Measurements from ENCODE around the gene SIL1. TPM values are rescaled to one million over a fixed set of nuclear protein-coding genes. Genes with fewer than 3 reads are reported as not detected.
"Not testable (repeated sequence)": the region's sequence is repeated elsewhere in the genome, so short reads cannot be mapped to it uniquely, and the experiment has no call there.

The SIL1 gene
- total and polyA plus RNA-seq, 2 donors from 2014 or later: 48.6 to 91.7 TPM

DNA sequence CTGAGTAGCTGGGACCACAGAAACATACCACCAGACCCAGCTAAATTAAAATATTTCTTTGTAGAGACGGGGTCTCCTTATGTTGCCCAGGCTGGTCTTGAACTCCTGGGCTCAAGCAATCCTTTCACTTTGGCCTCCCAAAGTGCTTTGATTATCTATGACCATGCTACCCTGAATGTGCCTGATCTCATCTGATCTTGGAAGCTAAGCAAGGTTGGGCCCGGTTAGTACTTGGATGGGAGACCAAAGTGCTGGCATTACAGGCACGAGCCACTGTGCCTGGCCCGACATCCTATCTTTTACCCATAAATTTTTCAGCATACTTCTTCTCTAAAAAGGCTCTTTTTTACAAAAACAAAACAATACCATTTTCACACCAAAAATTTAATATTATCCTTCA lies 186.0 kb downstream of the SIL1 start:
- no peaks in the 10 kb centered on the region for H3K27me3 ChIP-seq (ENCODE audit: control insufficient read depth, insufficient read depth, low read length)
- no peak overlapping the region for H3K4me3 ChIP-seq (ENCODE audit: low read length in 3 of 3)
- DNase-seq (no peak), FAIRE-seq (no peak)
- intact Hi-C loops (cut with DNase I): no loop called here
- no peaks in the 10 kb centered on the region for H3K4me1 ChIP-seq (ENCODE audit: control insufficient read depth in 2 of 3, insufficient read depth in 2 of 3, low read depth in 1 of 3, low read length in 3 of 3)
- TF ChIP-seq, protein P1, sequence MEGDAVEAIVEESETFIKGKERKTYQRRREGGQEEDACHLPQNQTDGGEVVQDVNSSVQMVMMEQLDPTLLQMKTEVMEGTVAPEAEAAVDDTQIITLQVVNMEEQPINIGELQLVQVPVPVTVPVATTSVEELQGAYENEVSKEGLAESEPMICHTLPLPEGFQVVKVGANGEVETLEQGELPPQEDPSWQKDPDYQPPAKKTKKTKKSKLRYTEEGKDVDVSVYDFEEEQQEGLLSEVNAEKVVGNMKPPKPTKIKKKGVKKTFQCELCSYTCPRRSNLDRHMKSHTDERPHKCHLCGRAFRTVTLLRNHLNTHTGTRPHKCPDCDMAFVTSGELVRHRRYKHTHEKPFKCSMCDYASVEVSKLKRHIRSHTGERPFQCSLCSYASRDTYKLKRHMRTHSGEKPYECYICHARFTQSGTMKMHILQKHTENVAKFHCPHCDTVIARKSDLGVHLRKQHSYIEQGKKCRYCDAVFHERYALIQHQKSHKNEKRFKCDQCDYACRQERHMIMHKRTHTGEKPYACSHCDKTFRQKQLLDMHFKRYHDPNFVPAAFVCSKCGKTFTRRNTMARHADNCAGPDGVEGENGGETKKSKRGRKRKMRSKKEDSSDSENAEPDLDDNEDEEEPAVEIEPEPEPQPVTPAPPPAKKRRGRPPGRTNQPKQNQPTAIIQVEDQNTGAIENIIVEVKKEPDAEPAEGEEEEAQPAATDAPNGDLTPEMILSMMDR (IDR thresholded peaks at IDR 0.05; ENCODE audit: borderline replicate concordance, extremely low read depth, insufficient read depth): no peak
- H3K9ac ChIP-seq (ENCODE audit: low read length in 3 of 3): no peak overlapping the region
- H3K9me3 ChIP-seq (ENCODE audit: control insufficient read depth in 2 of 3, insufficient read depth in 1 of 3, low read length in 3 of 3): no peaks in the 10 kb centered on the region
- H3K27ac ChIP-seq (ENCODE audit: low read depth in 2 of 2, low read length in 2 of 2): no peak overlapping the region
- H3K36me3 ChIP-seq (ENCODE audit: control insufficient read depth in 2 of 3, insufficient read depth in 3 of 3, low read length in 3 of 3): no peaks in the 10 kb centered on the region

GRCh38 chr5:139011156-139011555 lies 187.0 kb downstream of the SIL1 start:
- DNase-seq; H3K27me3 ChIP-seq (ENCODE audit: control insufficient read depth, insufficient read depth, low read length); H3K27ac ChIP-seq (ENCODE audit: low read depth in 2 of 2, low read length in 2 of 2); H3K4me1 ChIP-seq (ENCODE audit: control insufficient read depth in 2 of 3, insufficient read depth in 2 of 3, low read depth in 1 of 3, low read length in 3 of 3); H3K9ac ChIP-seq (ENCODE audit: low read length in 3 of 3); H3K36me3 ChIP-seq (ENCODE audit: control insufficient read depth in 2 of 3, insufficient read depth in 3 of 3, low read length in 3 of 3); FAIRE-seq; H3K4me3 ChIP-seq (ENCODE audit: low read length in 3 of 3); H3K9me3 ChIP-seq (ENCODE audit: control insufficient read depth in 2 of 3, insufficient read depth in 1 of 3, low read length in 3 of 3); intact Hi-C loops (cut with DNase I): not testable (repeated sequence)

- DNase-seq (no peak), FAIRE-seq (no peak)
- TF ChIP-seq, protein P1 (IDR thresholded peaks at IDR 0.05; ENCODE audit: borderline replicate concordance, extremely low read depth, insufficient read depth): no peak
- Histone ChIP-seq H3K36me3 (ENCODE audit: control insufficient read depth in 2 of 3, insufficient read depth in 3 of 3, low read length in 3 of 3) (no peaks in the 10 kb centered on the region), H3K4me1 (ENCODE audit: control insufficient read depth in 2 of 3, insufficient read depth in 2 of 3, low read depth in 1 of 3, low read length in 3 of 3) (no peaks in the 10 kb centered on the region), H3K27me3 (ENCODE audit: control insufficient read depth, insufficient read depth, low read length) (no peaks in the 10 kb centered on the region), H3K27ac (ENCODE audit: low read depth in 2 of 2, low read length in 2 of 2) (no peak overlapping the region), H3K9me3 (ENCODE audit: control insufficient read depth in 2 of 3, insufficient read depth in 1 of 3, low read length in 3 of 3) (no peaks in the 10 kb centered on the region), H3K4me3 (ENCODE audit: low read length in 3 of 3) (no peak overlapping the region), H3K9ac (ENCODE audit: low read length in 3 of 3) (no peak overlapping the region)
- intact Hi-C loops (cut with DNase I): no loop called here
Measured at GRCh38 chr5:139004374-139005307, 193.5 kb downstream of the SIL1 start.

DNA sequence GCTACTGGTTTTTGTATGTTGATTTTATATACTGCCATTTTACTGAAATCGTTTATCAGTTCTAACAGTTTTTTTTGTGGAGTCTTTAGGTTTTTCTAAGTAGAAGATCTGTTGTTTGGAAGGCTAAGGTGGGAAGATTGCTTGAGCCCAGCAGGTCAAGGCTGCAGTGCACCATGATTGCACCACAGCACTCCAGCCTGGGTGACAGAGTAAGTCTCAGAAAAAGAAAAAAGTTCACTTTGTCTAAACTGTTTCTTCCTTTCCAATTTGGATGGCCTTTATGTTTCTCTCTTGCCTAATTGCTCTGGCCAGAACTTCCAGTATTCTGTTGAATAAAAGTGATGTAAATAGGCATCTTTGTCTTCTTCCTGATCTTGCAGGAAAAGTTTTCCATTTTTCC lies 198.5 kb downstream of the SIL1 start:
- no peak overlapping the region for H3K9ac ChIP-seq (ENCODE audit: low read length in 3 of 3)
- no peak overlapping the region for H3K4me3 ChIP-seq (ENCODE audit: low read length in 3 of 3)
- intact Hi-C loops (cut with DNase I): no loop called here
- no peaks in the 10 kb centered on the region for H3K36me3 ChIP-seq (ENCODE audit: control insufficient read depth in 2 of 3, insufficient read depth in 3 of 3, low read length in 3 of 3)
- H3K27me3 ChIP-seq (ENCODE audit: control insufficient read depth, insufficient read depth, low read length): no peaks in the 10 kb centered on the region
- no peak for FAIRE-seq
- H3K27ac ChIP-seq (ENCODE audit: low read depth in 2 of 2, low read length in 2 of 2): no peak overlapping the region
- DNase-seq: no peak
- no peaks in the 10 kb centered on the region for H3K9me3 ChIP-seq (ENCODE audit: control insufficient read depth in 2 of 3, insufficient read depth in 1 of 3, low read length in 3 of 3)
- no peaks in the 10 kb centered on the region for H3K4me1 ChIP-seq (ENCODE audit: control insufficient read depth in 2 of 3, insufficient read depth in 2 of 3, low read depth in 1 of 3, low read length in 3 of 3)
- TF ChIP-seq, protein P1 (IDR thresholded peaks at IDR 0.05; ENCODE audit: borderline replicate concordance, extremely low read depth, insufficient read depth): no peak
